K562 (cell line): Measurements from ENCODE around the gene PIH1D1. TPM values are rescaled to one million over a fixed set of nuclear protein-coding genes. Genes with fewer than 3 reads are reported as not detected.

Source experiments
- BCOR ChIP-seq: fragments of 450-650 bp; IDR thresholded peaks from 2 replicates; pipeline ENCODE4 v1.6.1; 2016
- BRF1 ChIP-seq: IDR thresholded peaks from 3 replicates; pipeline ENCODE4 v1.6.1; 2011; ENCODE audit warnings: borderline replicate concordance, mild to moderate bottlenecking; ENCODE audit not compliant: insufficient read length; ENCODE audit errors: extremely low read depth
- HNRNPLL ChIP-seq: fragments of 200-400 bp; formaldehyde crosslinking; IDR thresholded peaks from 2 replicates; pipeline ENCODE4 v1.6.1; 2017; ENCODE audit warnings: low read length, low read depth, mild to moderate bottlenecking; ENCODE audit not compliant: poor library complexity, severe bottlenecking
- IFI16 ChIP-seq: fragments of 250-450 bp; sonication (Bioruptor Pico); IDR thresholded peaks from 2 replicates; pipeline ENCODE4 v2.1.2; 2022; ENCODE audit warnings: mild to moderate bottlenecking, inconsistent platforms
- IRF9 ChIP-seq: fragments of 450-650 bp; IDR thresholded peaks from 2 replicates; pipeline ENCODE4 v1.6.1; 2016; ENCODE audit warnings: missing biosample characterization, missing genetic modification characterization
- JUND ChIP-seq, 2 experiments: IDR thresholded peaks; 2 replicates in 1 of 2; 3 replicates in 1 of 2; pipeline ENCODE4 v1.6.1; 2011; ENCODE audit warnings: borderline replicate concordance in 2 of 2, low read depth in 2 of 2, low read length in 2 of 2, improper control_type of control experiment in 1 of 2, missing biosample characterization in 1 of 2, missing genetic modification characterization in 1 of 2, missing genetic modification reagents in 1 of 2
- MAX ChIP-seq: sonication (generic); formaldehyde crosslinking; IDR thresholded peaks from 2 replicates; pipeline ENCODE4 v1.9.0; 2022; ENCODE audit warnings: mild to moderate bottlenecking, missing genetic modification reagents
- MNT ChIP-seq, 2 experiments: fragments of 450-650 bp; conservative IDR thresholded peaks; 2 replicates each; pipeline ENCODE4 v1.6.1; 2017; ENCODE audit warnings: mild to moderate bottlenecking in 2 of 2, moderate library complexity in 2 of 2
- MYBL2 ChIP-seq, 2 experiments: fragments of 450-650 bp in 1 of 2; sonication (generic) in 1 of 2; formaldehyde crosslinking in 1 of 2; IDR thresholded peaks; 2 replicates each; pipeline versions ENCODE4 v1.6.1 to v1.8.1; 2017 to 2022; ENCODE audit warnings: borderline replicate concordance in 1 of 2, inconsistent platforms in 1 of 2, low read depth in 1 of 2, mild to moderate bottlenecking in 1 of 2, missing genetic modification reagents in 1 of 2, moderate library complexity in 1 of 2
- RBM39 ChIP-seq: fragments of 200-400 bp; formaldehyde crosslinking; optimal IDR thresholded peaks from 2 replicates; pipeline ENCODE3; 2018; ENCODE audit warnings: low read depth, low read length
- SNRNP70 ChIP-seq: fragments of 200-400 bp; formaldehyde crosslinking; optimal IDR thresholded peaks from 2 replicates; pipeline ENCODE3; 2017; ENCODE audit warnings: low read depth, low read length
- STAT6 ChIP-seq: sonication (generic); formaldehyde crosslinking; IDR thresholded peaks from 2 replicates; pipeline ENCODE4 v1.8.1; 2023; ENCODE audit warnings: mild to moderate bottlenecking, missing genetic modification reagents
- USF2 ChIP-seq: sonication (generic); formaldehyde crosslinking; IDR thresholded peaks from 2 replicates; pipeline ENCODE4 v1.5.0; 2020; ENCODE audit warnings: missing genetic modification reagents
- ZNF408 ChIP-seq: fragments of 250-450 bp; sonication (Bioruptor Pico); IDR thresholded peaks from 2 replicates; pipeline ENCODE4 v1.4.0; 2020; ENCODE audit warnings: low read depth, mild to moderate bottlenecking, moderate library complexity
- ZSCAN32 ChIP-seq: fragments of 450-650 bp; formaldehyde crosslinking; IDR thresholded peaks from 2 replicates; pipeline ENCODE4 v1.4.0; 2020; ENCODE audit warnings: mild to moderate bottlenecking, moderate library complexity
- polyA plus RNA-seq, 8 experiments: library from polyadenylated mRNA; depleted of rRNA in 4 of 8; stranded (reverse) in 5 of 8; unstranded in 3 of 8; fragments of >200 nt; fragmentation: Nextera tagmentation in 2 of 8; fragmentation: Illumina TruSeq in 1 of 8; extraction: Ambion mirVana in 2 of 8; extraction: Trizol in 1 of 8; gene quantifications; 2 replicates each; pipeline versions ENCODE4 v1.2.1 to v1.2.3, GENCODE V29; 2011 to 2014; ENCODE audit warnings: inconsistent platforms in 1 of 8, missing spikeins in 1 of 8
- total RNA-seq, 7 experiments: library from RNA; depleted of rRNA in 6 of 7; stranded (reverse); fragments of >200 nt in 6 of 7; fragmentation: Illumina TruSeq in 2 of 7; extraction: Trizol in 2 of 7; gene quantifications; 2 replicates each; pipeline versions ENCODE4 v1.2.1 to v1.2.3, GENCODE V29; 2011 to 2021; ENCODE audit warnings: low replicate concordance in 1 of 7

Gene PIH1D1
- total and polyA plus RNA-seq, 9 of the 15 experiments (the other 6 are each of a cell fraction or from before 2014, with no cell fraction given) = 26.5 to 224 (median 137) TPM

- TF ChIP-seq STAT6 (CRISPR knock-in tag) = no peak
- TF ChIP-seq ZNF408 (CRISPR knock-in tag) = no peak
- no peak for TF ChIP-seq MYBL2 (IDR thresholded peaks at IDR 0.05; ENCODE audit: low read depth)
- TF ChIP-seq MYBL2 (CRISPR knock-in tag; IDR thresholded peaks at IDR 0.05; ENCODE audit: borderline replicate concordance) = no peak
- TF ChIP-seq MAX (CRISPR knock-in tag) = peak; percentile 79
- peak; percentile 14; the same call in 1 of the 2 replicates for TF ChIP-seq JUND (IDR thresholded peaks at IDR 0.05; ENCODE audit: borderline replicate concordance, low read depth, low read length)
- TF ChIP-seq JUND (tag; IDR thresholded peaks at IDR 0.05; ENCODE audit: borderline replicate concordance, low read depth, low read length) = no peak; the same call in 2 of the 3 replicates
- TF ChIP-seq IFI16 (CRISPR knock-in tag) = no peak
- no peak for TF ChIP-seq SNRNP70
- TF ChIP-seq IRF9 (tag) = no peak
- peak; percentile 78 for TF ChIP-seq HNRNPLL
- peak in 1 of 2 experiments; percentile 74; a peak in 3 of 4 replicates for TF ChIP-seq MNT (conservative IDR thresholded peaks at IDR 0.05)
- peak; percentile 95 for TF ChIP-seq USF2 (CRISPR knock-in tag)
- no peak for TF ChIP-seq BCOR
- no peak for TF ChIP-seq BRF1
- no peak for TF ChIP-seq ZSCAN32 (CRISPR knock-in tag)
- TF ChIP-seq RBM39 = no peak
Measured at GRCh38 chr19:49453013-49453756, 1.6 kb upstream of the PIH1D1 start, which contains the start of gene ALDH16A1 (continued).
